Mammary epithelial cell (primary cell): ENCODE data around the gene DHX36.

Experiments used
- EZH2 ChIP-seq: IDR thresholded peaks from 2 replicates; pipeline ENCODE4 v1.6.1; 2012; ENCODE audit warnings: low read length, inconsistent platforms, borderline replicate concordance
- TF ChIP-seq, protein P1 (sequence below), 2 donors: IDR thresholded peaks in 1 of 2; conservative IDR thresholded peaks in 1 of 2; 2 replicates each; pipeline ENCODE4 v1.5.1; 2011 to 2012; ENCODE audit warnings: inconsistent platforms in 2 of 2, low read length in 2 of 2, mild to moderate bottlenecking in 2 of 2, control low read depth in 1 of 2, low read depth in 1 of 2; ENCODE audit not compliant: insufficient read depth in 1 of 2; ENCODE audit errors: extremely low read depth in 1 of 2

DNA sequence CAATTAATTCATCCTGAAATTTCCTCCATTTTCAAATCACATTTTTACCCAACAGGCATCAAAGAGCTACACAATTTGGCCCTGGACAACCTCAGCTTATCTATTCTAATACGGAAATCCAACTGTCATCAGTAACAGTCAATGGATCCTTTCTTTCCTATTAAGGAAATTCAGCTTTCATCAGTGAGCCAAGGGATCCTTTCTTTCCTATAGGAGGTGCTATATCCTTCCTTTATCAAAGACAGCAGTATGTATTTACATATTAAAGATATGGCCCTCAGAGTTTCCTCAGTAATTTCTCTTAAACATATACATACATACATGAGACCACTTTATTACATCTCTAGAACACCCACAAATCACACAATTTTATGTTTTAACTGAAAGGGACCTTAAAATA lies 10.1 kb downstream of the DHX36 start:
- TF ChIP-seq, protein P1, sequence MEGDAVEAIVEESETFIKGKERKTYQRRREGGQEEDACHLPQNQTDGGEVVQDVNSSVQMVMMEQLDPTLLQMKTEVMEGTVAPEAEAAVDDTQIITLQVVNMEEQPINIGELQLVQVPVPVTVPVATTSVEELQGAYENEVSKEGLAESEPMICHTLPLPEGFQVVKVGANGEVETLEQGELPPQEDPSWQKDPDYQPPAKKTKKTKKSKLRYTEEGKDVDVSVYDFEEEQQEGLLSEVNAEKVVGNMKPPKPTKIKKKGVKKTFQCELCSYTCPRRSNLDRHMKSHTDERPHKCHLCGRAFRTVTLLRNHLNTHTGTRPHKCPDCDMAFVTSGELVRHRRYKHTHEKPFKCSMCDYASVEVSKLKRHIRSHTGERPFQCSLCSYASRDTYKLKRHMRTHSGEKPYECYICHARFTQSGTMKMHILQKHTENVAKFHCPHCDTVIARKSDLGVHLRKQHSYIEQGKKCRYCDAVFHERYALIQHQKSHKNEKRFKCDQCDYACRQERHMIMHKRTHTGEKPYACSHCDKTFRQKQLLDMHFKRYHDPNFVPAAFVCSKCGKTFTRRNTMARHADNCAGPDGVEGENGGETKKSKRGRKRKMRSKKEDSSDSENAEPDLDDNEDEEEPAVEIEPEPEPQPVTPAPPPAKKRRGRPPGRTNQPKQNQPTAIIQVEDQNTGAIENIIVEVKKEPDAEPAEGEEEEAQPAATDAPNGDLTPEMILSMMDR (conservative IDR thresholded peaks at IDR 0.05 in 1 of 2, IDR thresholded peaks at IDR 0.05 in 1 of 2; ENCODE audit: extremely low read depth in 1 of 2, insufficient read depth in 1 of 2, low read depth in 1 of 2, low read length in 2 of 2): peak in 1 of 2 donors; percentile 11
- TF ChIP-seq EZH2: no peak
